Activated B cell treated with CpG ODN at 0.5 μM for 24 hours (primary cell): Measurements from ENCODE around the gene OSBPL5. TPM values are rescaled to one million over a fixed set of nuclear protein-coding genes. Genes with fewer than 3 reads are reported as not detected.

ENCODE experiments used
- ATAC-seq: fragments of 200-7000 bp; cut with Tn5 transposase; one replicate; pipeline ENCODE4 v1.10.0; 2021; ENCODE audit warnings: low read depth, mild to moderate bottlenecking, moderate library complexity
- CTCF ChIA-PET: fragments of 350-600 bp; sonication (Branson Sonifier 250); formaldehyde crosslinking; loops from one replicate; lab custom pipeline; 2021; ENCODE audit warnings: antibody characterized with exemption; lab: Charles Lee
- POLR2A ChIA-PET: fragments of 350-600 bp; sonication (Branson Sonifier 250); formaldehyde crosslinking; loops from one replicate; lab custom pipeline; 2021; ENCODE audit warnings: antibody characterized with exemption; lab: Charles Lee
- DNase-seq: peaks from one replicate; pipeline ENCODE4 v3.0.0; 2022
- H3K27ac Mint-ChIP-seq: one replicate; pipeline ENCODE4 v1.8.0; 2020; ENCODE audit warnings: mixed read lengths
- H3K27me3 Mint-ChIP-seq: one replicate; pipeline ENCODE4 v1.8.0; 2021; ENCODE audit warnings: mixed read lengths
- H3K36me3 Mint-ChIP-seq: one replicate; pipeline ENCODE4 v1.8.0; 2021; ENCODE audit warnings: low read depth, mixed read lengths
- H3K4me1 Mint-ChIP-seq: one replicate; pipeline ENCODE4 v1.8.0; 2021; ENCODE audit warnings: mixed read lengths
- H3K4me3 Mint-ChIP-seq: one replicate; pipeline ENCODE4 v1.8.0; 2020; ENCODE audit warnings: mild to moderate bottlenecking, mixed read lengths
- H3K9me3 Mint-ChIP-seq: one replicate; pipeline ENCODE4 v1.8.0; 2020; ENCODE audit warnings: mixed read lengths
- CTCF ChIP-seq: fragments of 200-600 bp; IDR thresholded peaks from one replicate; pipeline ENCODE4 v1.8.0; 2022; ENCODE audit warnings: antibody characterized with exemption, mild to moderate bottlenecking
- intact Hi-C: fragments of 100-400 bp; cut with micrococcal nuclease; formaldehyde crosslinking; loops from one replicate; pipeline ENCODE4 v1.15.1; 2024
- total RNA-seq: library from RNA; stranded (reverse); gene quantifications from 2 replicates; pipeline ENCODE4 v1.2.3, GENCODE V29; 2022

OSBPL5 gene
- total RNA-seq, 1 donor from 2014 or later, result not detected

- Mint-ChIP-seq H3K4me1 (no peaks in the 10 kb centered on the region), H3K27ac (no peak overlapping the region), H3K36me3 (no peaks in the 10 kb centered on the region), H3K27me3 (no peaks in the 10 kb centered on the region), H3K9me3 (no peaks in the 10 kb centered on the region), H3K4me3 (no peak overlapping the region)
- no peak for TF ChIP-seq CTCF
- intact Hi-C loops, result no loop called here
- ATAC-seq (no peak), DNase-seq (no peak)
- ChIA-PET CTCF (no interaction called here), POLR2A (no interaction called here)
Measured at GRCh38 chr11:3123761-3124733, 41.1 kb downstream of the OSBPL5 start.

GRCh38 chr11:3123305-3123704 lies 41.8 kb downstream of the OSBPL5 start:
- Mint-ChIP-seq H3K27me3 (no peaks in the 10 kb centered on the region), H3K4me1 (no peaks in the 10 kb centered on the region), H3K4me3 (no peak overlapping the region), H3K27ac (no peak overlapping the region), H3K9me3 (no peaks in the 10 kb centered on the region), H3K36me3 (no peaks in the 10 kb centered on the region)
- TF ChIP-seq CTCF, result no peak
- DNase-seq, result no peak
- intact Hi-C loops, result no loop called here
- POLR2A ChIA-PET, result no interaction called here
- CTCF ChIA-PET, result no interaction called here
- no peak for ATAC-seq

- Mint-ChIP-seq H3K4me1 (no peaks in the 10 kb centered on the region), H3K27ac (no peak overlapping the region), H3K9me3 (no peaks in the 10 kb centered on the region), H3K4me3 (no peak overlapping the region), H3K36me3 (no peaks in the 10 kb centered on the region), H3K27me3 (no peaks in the 10 kb centered on the region)
- no peak for TF ChIP-seq CTCF
- POLR2A ChIA-PET, result no interaction called here
- intact Hi-C loops, result no loop called here
- DNase-seq, result no peak
- no peak for ATAC-seq
- CTCF ChIA-PET, result no interaction called here
Measured at GRCh38 chr11:3122775-3123201, 42.3 kb downstream of the OSBPL5 start.

- no peak for TF ChIP-seq CTCF
- POLR2A ChIA-PET, result no interaction called here
- ATAC-seq, result no peak
Measured at GRCh38 chr11:3121931-3122774, 43.0 kb downstream of the OSBPL5 start.

GRCh38 chr11:3121416-3121815 lies 43.7 kb downstream of the OSBPL5 start:
- ATAC-seq (no peak), DNase-seq (no peak)
- Mint-ChIP-seq H3K27ac (no peak overlapping the region), H3K36me3 (no peaks in the 10 kb centered on the region), H3K4me1 (no peaks in the 10 kb centered on the region), H3K27me3 (no peaks in the 10 kb centered on the region), H3K9me3 (no peaks in the 10 kb centered on the region), H3K4me3 (no peak overlapping the region)
- ChIA-PET POLR2A (no interaction called here), CTCF (no interaction called here)
- intact Hi-C loops, result no loop called here
- TF ChIP-seq CTCF, result no peak

More at GRCh38 chr11:3121931-3122774, 43.0 kb downstream of the OSBPL5 start:
- Mint-ChIP-seq H3K9me3 (no peaks in the 10 kb centered on the region), H3K4me3 (no peak overlapping the region), H3K27ac (no peak overlapping the region), H3K27me3 (no peaks in the 10 kb centered on the region), H3K4me1 (no peaks in the 10 kb centered on the region), H3K36me3 (no peaks in the 10 kb centered on the region)
- DNase-seq, result no peak
- CTCF ChIA-PET, result no interaction called here
- intact Hi-C loops, result no loop called here
